IMR-90 (cell line): ENCODE measurements around the gene KLHL6.

ENCODE experiments used
- BHLHE40 ChIP-seq: fragments of 150-350 bp; IDR thresholded peaks from 2 replicates; pipeline ENCODE4 v1.6.1; 2016; ENCODE audit warnings: mild to moderate bottlenecking, low read depth, low read length
- CEBPB ChIP-seq: IDR thresholded peaks from 2 replicates; pipeline ENCODE4 v1.6.1; 2012; ENCODE audit warnings: low read depth, low read length, improper control_type of control experiment
- CHD1 ChIP-seq: IDR thresholded peaks from 2 replicates; pipeline ENCODE4 v1.6.1; 2012; ENCODE audit warnings: low read depth, low read length, improper control_type of control experiment
- CTCF ChIP-seq: conservative IDR thresholded peaks from 2 replicates; pipeline ENCODE4 v1.5.1; 2012; ENCODE audit warnings: mild to moderate bottlenecking, low read depth, low read length, improper control_type of control experiment
- MAZ ChIP-seq: IDR thresholded peaks from 2 replicates; pipeline ENCODE4 v1.6.1; 2012; ENCODE audit warnings: low read depth, mild to moderate bottlenecking, low read length, improper control_type of control experiment, moderate library complexity, borderline replicate concordance
- NFE2L2 ChIP-seq: fragments of 150-350 bp; IDR thresholded peaks from 2 replicates; pipeline ENCODE4 v1.6.1; 2016; ENCODE audit warnings: low read depth, mild to moderate bottlenecking, low read length
- POLR2A ChIP-seq: IDR thresholded peaks from 2 replicates; pipeline ENCODE4 v1.6.1; 2012; ENCODE audit warnings: mild to moderate bottlenecking, low read depth, low read length
- RAD21 ChIP-seq: IDR thresholded peaks from 2 replicates; pipeline ENCODE4 v1.6.1; 2012; ENCODE audit warnings: low read length, improper control_type of control experiment

GRCh38 chr3:183572935-183573334 lies 17.4 kb upstream of the KLHL6 start:
- TF ChIP-seq POLR2A (no peak), CEBPB (no peak), RAD21 (no peak), CTCF (no peak), CHD1 (no peak), MAZ (no peak), BHLHE40 (no peak), NFE2L2 (no peak)
